ENCODE measurements around the gene SLC2A6.
A peak's percentile ranks its signal among the peaks of the same experiment; 100 is the strongest.

SLC2A6 gene

DNA sequence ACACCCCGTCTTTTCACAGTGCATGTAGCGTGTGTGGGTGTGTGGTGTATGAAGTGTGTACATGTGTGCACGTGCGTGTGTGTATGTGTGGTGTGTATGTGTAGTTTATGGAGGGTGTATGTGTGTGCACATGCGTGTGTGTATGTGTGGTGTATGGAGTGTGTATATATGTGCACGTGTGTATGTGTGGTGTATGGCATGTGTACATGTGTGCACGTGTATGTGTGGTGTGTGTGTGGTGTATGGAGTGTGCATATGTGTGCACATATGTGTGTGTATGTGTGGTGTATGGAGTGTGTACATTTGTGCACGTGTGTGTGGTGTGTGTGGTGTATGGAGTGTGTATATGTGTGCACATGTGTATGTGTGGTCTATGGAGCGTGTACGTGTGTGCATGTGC is 32.7 kb upstream of the SLC2A6 start:
- no peaks in the 10 kb centered on the region for H3K4me1 ChIP-seq (ENCODE audit: low read length)
- H3K27me3 ChIP-seq (replicated peaks; ENCODE audit: insufficient read depth, low read length) = peaks cover 91% of the 10 kb centered on the region
- no peak for TF ChIP-seq EZH2 (optimal IDR thresholded peaks at IDR 0.05; ENCODE audit: low read depth, low read length)
- no peak for TF ChIP-seq EZH2phosphoT487 (IDR thresholded peaks at IDR 0.05; ENCODE audit: low read length)
- TF ChIP-seq, protein P1, sequence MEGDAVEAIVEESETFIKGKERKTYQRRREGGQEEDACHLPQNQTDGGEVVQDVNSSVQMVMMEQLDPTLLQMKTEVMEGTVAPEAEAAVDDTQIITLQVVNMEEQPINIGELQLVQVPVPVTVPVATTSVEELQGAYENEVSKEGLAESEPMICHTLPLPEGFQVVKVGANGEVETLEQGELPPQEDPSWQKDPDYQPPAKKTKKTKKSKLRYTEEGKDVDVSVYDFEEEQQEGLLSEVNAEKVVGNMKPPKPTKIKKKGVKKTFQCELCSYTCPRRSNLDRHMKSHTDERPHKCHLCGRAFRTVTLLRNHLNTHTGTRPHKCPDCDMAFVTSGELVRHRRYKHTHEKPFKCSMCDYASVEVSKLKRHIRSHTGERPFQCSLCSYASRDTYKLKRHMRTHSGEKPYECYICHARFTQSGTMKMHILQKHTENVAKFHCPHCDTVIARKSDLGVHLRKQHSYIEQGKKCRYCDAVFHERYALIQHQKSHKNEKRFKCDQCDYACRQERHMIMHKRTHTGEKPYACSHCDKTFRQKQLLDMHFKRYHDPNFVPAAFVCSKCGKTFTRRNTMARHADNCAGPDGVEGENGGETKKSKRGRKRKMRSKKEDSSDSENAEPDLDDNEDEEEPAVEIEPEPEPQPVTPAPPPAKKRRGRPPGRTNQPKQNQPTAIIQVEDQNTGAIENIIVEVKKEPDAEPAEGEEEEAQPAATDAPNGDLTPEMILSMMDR (IDR thresholded peaks at IDR 0.05; ENCODE audit: low read length) = no peak
- no peaks in the 10 kb centered on the region for H3K9me2 ChIP-seq (replicated peaks; ENCODE audit: insufficient read depth, low read length)
- H2AFZ ChIP-seq (ENCODE audit: low read length) = no peak overlapping the region
- no peaks in the 10 kb centered on the region for H4K20me1 ChIP-seq (ENCODE audit: insufficient read depth, low read length)
- H3K9ac ChIP-seq (ENCODE audit: low read length) = no peak overlapping the region
- H3K9me3 ChIP-seq (replicated peaks; ENCODE audit: insufficient read depth, low read length) = no peaks in the 10 kb centered on the region
- no peaks in the 10 kb centered on the region for H3K36me3 ChIP-seq (replicated peaks; ENCODE audit: insufficient read depth, low read length)
- H3K79me2 ChIP-seq (ENCODE audit: low read length) = no peaks in the 10 kb centered on the region
- H3K27ac ChIP-seq (ENCODE audit: low read length) = no peak overlapping the region
- no peaks in the 10 kb centered on the region for H3F3A ChIP-seq (ENCODE audit: insufficient read depth, low read length)
- no peak overlapping the region for H3K4me2 ChIP-seq (ENCODE audit: low read depth, low read length)
- no peak overlapping the region for H3K4me3 ChIP-seq (ENCODE audit: low read length)
- no peak for DNase-seq

DNA sequence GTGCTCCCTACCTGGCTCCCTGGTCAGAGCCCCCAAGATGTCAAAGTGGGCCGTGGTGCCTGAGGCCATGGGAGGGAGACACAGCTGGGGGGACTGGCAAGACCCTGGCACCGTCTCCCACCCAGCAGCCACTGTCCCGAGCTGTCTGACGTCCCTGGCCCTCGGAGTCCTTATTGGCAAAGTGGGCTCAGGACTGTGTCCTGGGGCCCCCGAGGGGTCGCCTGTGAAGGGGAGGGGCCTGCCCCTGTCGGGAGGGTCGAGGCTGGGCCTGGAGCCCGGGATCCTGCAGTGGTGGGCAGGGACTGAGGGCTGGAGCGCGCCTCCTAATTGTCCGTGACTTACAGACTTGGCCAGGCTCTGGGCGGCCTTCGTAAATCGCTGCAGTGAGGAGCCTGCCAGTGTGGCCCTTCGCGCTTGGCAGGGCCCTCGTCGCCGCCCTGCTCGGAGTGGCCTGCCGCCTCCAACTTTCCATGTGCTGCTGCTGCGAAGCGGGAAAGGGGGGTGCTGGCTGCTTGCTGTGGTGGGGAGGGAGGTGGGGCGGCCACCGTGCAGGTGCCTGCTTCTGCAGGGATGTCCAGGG is 32.1 kb upstream of the SLC2A6 start:
- Histone ChIP-seq H3K27me3 (replicated peaks; ENCODE audit: insufficient read depth, low read length) (peaks cover 89% of the 10 kb centered on the region), H3K27ac (ENCODE audit: low read length) (no peak overlapping the region), H3K36me3 (replicated peaks; ENCODE audit: insufficient read depth, low read length) (no peaks in the 10 kb centered on the region), H2AFZ (ENCODE audit: low read length) (no peak overlapping the region), H3F3A (ENCODE audit: insufficient read depth, low read length) (no peaks in the 10 kb centered on the region), H3K4me3 (ENCODE audit: low read length) (no peak overlapping the region), H3K4me1 (ENCODE audit: low read length) (no peaks in the 10 kb centered on the region), H4K20me1 (ENCODE audit: insufficient read depth, low read length) (no peaks in the 10 kb centered on the region), H3K9me3 (replicated peaks; ENCODE audit: insufficient read depth, low read length) (no peaks in the 10 kb centered on the region), H3K9ac (ENCODE audit: low read length) (no peak overlapping the region), H3K9me2 (replicated peaks; ENCODE audit: insufficient read depth, low read length) (no peaks in the 10 kb centered on the region), H3K4me2 (ENCODE audit: low read depth, low read length) (no peak overlapping the region), H3K79me2 (ENCODE audit: low read length) (no peaks in the 10 kb centered on the region)
- no peak for TF ChIP-seq EZH2 (optimal IDR thresholded peaks at IDR 0.05; ENCODE audit: low read depth, low read length)
- TF ChIP-seq EZH2phosphoT487 (IDR thresholded peaks at IDR 0.05; ENCODE audit: low read length) = no peak
- TF ChIP-seq, protein P1 (IDR thresholded peaks at IDR 0.05; ENCODE audit: low read length) = no peak
- DNase-seq = no peak

DNA sequence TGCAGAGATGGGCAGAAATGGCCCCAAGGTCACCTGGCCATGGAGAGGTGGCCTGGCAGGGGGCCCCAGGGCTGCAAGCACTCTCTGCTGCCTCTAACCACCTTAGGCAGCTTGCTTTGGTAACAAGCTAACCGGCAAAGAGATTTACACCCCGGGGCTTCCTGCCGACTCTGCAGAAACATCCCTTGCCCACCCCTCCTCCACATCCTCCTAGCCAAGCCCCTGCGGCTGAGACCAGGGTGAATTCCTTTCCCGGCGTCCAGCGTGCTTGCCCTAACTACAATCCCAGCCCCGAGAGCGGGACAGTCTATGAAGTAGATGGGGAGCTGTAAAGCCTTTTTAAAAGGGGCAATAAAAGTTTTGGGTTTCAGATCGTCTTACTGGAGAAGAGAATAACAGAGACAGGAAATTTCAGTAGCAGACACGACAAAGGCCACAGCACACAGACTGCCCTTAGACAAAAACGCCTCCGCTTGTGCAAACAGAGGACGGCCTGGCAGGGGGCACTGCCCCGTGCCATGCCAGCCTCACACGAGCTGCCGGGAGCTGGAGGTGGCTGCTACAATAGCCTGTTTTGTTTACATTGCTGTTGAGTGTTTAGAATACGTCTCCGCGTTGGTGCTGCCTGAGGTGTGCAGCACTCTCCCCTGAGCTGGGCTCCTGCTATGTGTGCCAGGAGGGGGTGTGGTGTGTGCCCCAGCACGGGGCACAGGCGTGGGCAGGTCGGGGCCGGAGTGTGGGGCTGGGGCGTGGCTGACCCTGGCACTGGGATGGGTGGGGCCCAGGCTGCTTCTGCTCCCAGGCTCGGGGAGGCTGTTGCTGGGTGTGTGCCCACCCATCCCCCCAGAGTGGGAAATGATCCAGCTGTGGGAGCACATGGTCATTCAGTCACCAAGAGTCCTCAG is 30.5 kb upstream of the SLC2A6 start:
- no peak overlapping the region for H3K9ac ChIP-seq (ENCODE audit: low read length)
- no peaks in the 10 kb centered on the region for H4K20me1 ChIP-seq (ENCODE audit: insufficient read depth, low read length)
- H3K4me2 ChIP-seq (ENCODE audit: low read depth, low read length) = peak overlapping the region; percentile 17; the same call in 1 of the 2 replicates
- no peak overlapping the region for H3K27ac ChIP-seq (ENCODE audit: low read length)
- TF ChIP-seq EZH2phosphoT487 (IDR thresholded peaks at IDR 0.05; ENCODE audit: low read length) = no peak
- TF ChIP-seq, protein P1 (IDR thresholded peaks at IDR 0.05; ENCODE audit: low read length) = no peak
- no peak for TF ChIP-seq EZH2 (optimal IDR thresholded peaks at IDR 0.05; ENCODE audit: low read depth, low read length)
- H3K4me3 ChIP-seq (ENCODE audit: low read length) = no peak overlapping the region
- no peaks in the 10 kb centered on the region for H3K9me3 ChIP-seq (replicated peaks; ENCODE audit: insufficient read depth, low read length)
- H3K9me2 ChIP-seq (replicated peaks; ENCODE audit: insufficient read depth, low read length) = no peaks in the 10 kb centered on the region
- H3K4me1 ChIP-seq (ENCODE audit: low read length) = no peaks in the 10 kb centered on the region
- H3K36me3 ChIP-seq (replicated peaks; ENCODE audit: insufficient read depth, low read length) = no peaks in the 10 kb centered on the region
- peaks cover 87% of the 10 kb centered on the region for H3K27me3 ChIP-seq (replicated peaks; ENCODE audit: insufficient read depth, low read length)
- H2AFZ ChIP-seq (ENCODE audit: low read length) = no peak overlapping the region
- no peak for DNase-seq
- no peaks in the 10 kb centered on the region for H3F3A ChIP-seq (ENCODE audit: insufficient read depth, low read length)
- H3K79me2 ChIP-seq (ENCODE audit: low read length) = no peaks in the 10 kb centered on the region

All from MM.1S (cell line).